Measurements from ENCODE around the gene FAM117B.

DNA sequence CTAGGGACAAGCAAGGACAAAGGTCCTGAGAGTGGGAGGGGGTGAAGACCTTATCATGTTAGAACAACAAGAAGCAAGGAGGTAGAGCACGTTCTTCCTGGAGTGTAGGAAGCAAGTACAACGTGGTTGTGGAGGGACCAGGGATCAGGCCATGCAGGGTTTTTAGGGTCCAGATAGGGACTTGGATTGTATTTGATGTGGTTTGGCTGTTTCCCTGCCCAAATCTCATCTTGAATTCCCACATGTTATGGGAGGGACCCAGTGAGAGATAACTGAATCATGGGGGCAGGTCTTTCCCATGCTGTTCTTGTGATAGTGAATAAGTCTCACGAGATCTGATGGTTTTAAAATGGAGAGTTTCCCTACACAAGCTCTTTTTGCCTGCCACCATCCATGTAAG is 183.6 kb downstream of the FAM117B start:
- no peak for TF ChIP-seq POLR2A (IDR thresholded peaks at IDR 0.05)
- TF ChIP-seq, protein P1, sequence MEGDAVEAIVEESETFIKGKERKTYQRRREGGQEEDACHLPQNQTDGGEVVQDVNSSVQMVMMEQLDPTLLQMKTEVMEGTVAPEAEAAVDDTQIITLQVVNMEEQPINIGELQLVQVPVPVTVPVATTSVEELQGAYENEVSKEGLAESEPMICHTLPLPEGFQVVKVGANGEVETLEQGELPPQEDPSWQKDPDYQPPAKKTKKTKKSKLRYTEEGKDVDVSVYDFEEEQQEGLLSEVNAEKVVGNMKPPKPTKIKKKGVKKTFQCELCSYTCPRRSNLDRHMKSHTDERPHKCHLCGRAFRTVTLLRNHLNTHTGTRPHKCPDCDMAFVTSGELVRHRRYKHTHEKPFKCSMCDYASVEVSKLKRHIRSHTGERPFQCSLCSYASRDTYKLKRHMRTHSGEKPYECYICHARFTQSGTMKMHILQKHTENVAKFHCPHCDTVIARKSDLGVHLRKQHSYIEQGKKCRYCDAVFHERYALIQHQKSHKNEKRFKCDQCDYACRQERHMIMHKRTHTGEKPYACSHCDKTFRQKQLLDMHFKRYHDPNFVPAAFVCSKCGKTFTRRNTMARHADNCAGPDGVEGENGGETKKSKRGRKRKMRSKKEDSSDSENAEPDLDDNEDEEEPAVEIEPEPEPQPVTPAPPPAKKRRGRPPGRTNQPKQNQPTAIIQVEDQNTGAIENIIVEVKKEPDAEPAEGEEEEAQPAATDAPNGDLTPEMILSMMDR (IDR thresholded peaks at IDR 0.05) = no peak

Measured in esophagus squamous epithelium (tissue), 4 donors.